DOHH2 (cell line): ENCODE measurements around the gene DSCAM.

ENCODE experiments used
- CTCF ChIP-seq: fragments of 200-600 bp; sonication (generic); IDR thresholded peaks from one replicate; pipeline ENCODE4 v1.5.1; 2014; ENCODE audit warnings: antibody characterized with exemption, mild to moderate bottlenecking, low read depth, low read length; ENCODE audit not compliant: poor library complexity, severe bottlenecking
- EZH2phosphoT487 ChIP-seq: fragments of 200-600 bp; sonication (generic); IDR thresholded peaks from 2 replicates; pipeline ENCODE4 v1.6.1; 2017; ENCODE audit warnings: borderline replicate concordance, mild to moderate bottlenecking, antibody characterized with exemption, low read length, moderate library complexity, mixed read lengths

GRCh38 chr21:40704141-40704540, 142.8 kb downstream of the DSCAM start:
- TF ChIP-seq CTCF (no peak), EZH2phosphoT487 (no peak)
